Measurements from ENCODE around the gene DCAF17.
"Not testable (repeated sequence)": the region's sequence is repeated elsewhere in the genome, so short reads cannot be mapped to it uniquely, and the experiment has no call there.

Gene DCAF17

GRCh38 chr2:171469176-171469575, 35.1 kb downstream of the DCAF17 start:
- no peak for DNase-seq

GRCh38 chr2:171470129-171470528, 36.1 kb downstream of the DCAF17 start:
- no peak for DNase-seq

- DNase-seq: no peak
Measured at GRCh38 chr2:171475979-171476378, 42.0 kb downstream of the DCAF17 start.

- DNase-seq: no peak
Measured at GRCh38 chr2:171478345-171478744, 44.3 kb downstream of the DCAF17 start.

GRCh38 chr2:171479154-171479814, 45.3 kb downstream of the DCAF17 start:
- DNase-seq: no peak

GRCh38 chr2:171480908-171481307, 46.9 kb downstream of the DCAF17 start:
- DNase-seq: no peak

GRCh38 chr2:171482308-171482707, 48.3 kb downstream of the DCAF17 start:
- no peak for DNase-seq

GRCh38 chr2:171482877-171483276, 48.9 kb downstream of the DCAF17 start:
- DNase-seq: no peak

- DNase-seq: no peak
Measured at GRCh38 chr2:171483793-171484192, 49.8 kb downstream of the DCAF17 start.

- DNase-seq: no peak
Measured at GRCh38 chr2:171485116-171485515, 51.1 kb downstream of the DCAF17 start.

- DNase-seq: no peak
Measured at GRCh38 chr2:171487201-171487600, 53.2 kb downstream of the DCAF17 start.

GRCh38 chr2:171487803-171488259, 53.8 kb downstream of the DCAF17 start:
- no peak for DNase-seq

- DNase-seq: no peak
Measured at GRCh38 chr2:171490577-171490976, 56.6 kb downstream of the DCAF17 start.

GRCh38 chr2:171491292-171491691, 57.3 kb downstream of the DCAF17 start:
- DNase-seq: no peak

- DNase-seq: no peak
Measured at GRCh38 chr2:171492664-171493063, 58.6 kb downstream of the DCAF17 start.

GRCh38 chr2:171497664-171498063, 63.6 kb downstream of the DCAF17 start:
- DNase-seq: not testable (repeated sequence)

- DNase-seq: no peak
Measured at GRCh38 chr2:171505374-171505773, 71.3 kb downstream of the DCAF17 start.

GRCh38 chr2:171509945-171510731, 76.1 kb downstream of the DCAF17 start:
- no peak for DNase-seq

- DNase-seq: no peak
Measured at GRCh38 chr2:171512014-171512413, 78.0 kb downstream of the DCAF17 start.

GRCh38 chr2:171512683-171513195, 78.7 kb downstream of the DCAF17 start:
- no peak for DNase-seq

GRCh38 chr2:171513719-171514160, 79.7 kb downstream of the DCAF17 start:
- DNase-seq: no peak

- DNase-seq: no peak
Measured at GRCh38 chr2:171514908-171515582, 81.0 kb downstream of the DCAF17 start.

- no peak for DNase-seq
Measured at GRCh38 chr2:171515672-171516298, 81.8 kb downstream of the DCAF17 start.
